ENCODE data around the gene SACM1L.

The SACM1L gene

GRCh38 chr3:45789235-45789812 is 100.1 kb downstream of the SACM1L start:
- DNase-seq (ENCODE audit: low read depth) = no peak

GRCh38 chr3:45790596-45790995 is 101.4 kb downstream of the SACM1L start:
- DNase-seq (ENCODE audit: low read depth) = no peak

GRCh38 chr3:45792036-45792435 is 102.8 kb downstream of the SACM1L start:
- DNase-seq (ENCODE audit: low read depth) = no peak

GRCh38 chr3:45792516-45793172 is 103.4 kb downstream of the SACM1L start:
- no peak for DNase-seq (ENCODE audit: low read depth)

GRCh38 chr3:45793482-45794176 is 104.4 kb downstream of the SACM1L start:
- no peak for DNase-seq (ENCODE audit: low read depth)

- DNase-seq (ENCODE audit: low read depth) = no peak
Measured at GRCh38 chr3:45794177-45794560, 105.0 kb downstream of the SACM1L start.

- no peak for DNase-seq (ENCODE audit: low read depth)
Measured at GRCh38 chr3:45794660-45795059, 105.5 kb downstream of the SACM1L start.

Measured in GM04504 (cell line).